ENCODE data around the gene CHSY3. TPM values are rescaled to one million over a fixed set of nuclear protein-coding genes. Genes with fewer than 3 reads are reported as not detected.

The CHSY3 gene
- polyA plus RNA-seq, 5 donors = 5.2 to 7.7 (median 6.3) TPM

- no peak for DNase-seq
Observed at GRCh38 chr5:130092991-130093390, 188.7 kb downstream of the CHSY3 start.

- DNase-seq = no peak
Observed at GRCh38 chr5:130096483-130096882, 192.2 kb downstream of the CHSY3 start.

- peak in 1 of 2 donors; percentile 11 for DNase-seq
Observed at GRCh38 chr5:130099008-130099407, 194.7 kb downstream of the CHSY3 start.

DNA sequence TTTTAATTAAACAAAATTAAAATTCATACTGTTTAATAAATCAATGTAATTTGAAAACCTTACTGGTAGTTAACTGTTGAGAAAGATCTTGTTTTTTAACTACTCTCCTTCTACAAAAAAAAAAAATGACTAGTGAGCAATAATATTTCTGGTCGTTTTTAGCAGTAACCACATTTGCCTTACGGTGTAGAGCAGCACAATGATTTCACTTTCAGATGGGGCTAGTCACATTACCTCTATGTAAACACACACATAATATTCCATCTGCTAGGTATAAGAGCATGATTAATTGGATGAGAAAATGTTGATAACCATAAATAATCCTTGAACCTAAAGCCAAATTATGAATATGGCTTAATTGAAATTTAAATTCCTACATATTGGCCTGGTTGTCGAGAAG, 198.1 kb downstream of the CHSY3 start:
- DNase-seq = no peak

GRCh38 chr5:130102960-130103359, 198.7 kb downstream of the CHSY3 start:
- DNase-seq = no peak

- no peak for DNase-seq
Observed at GRCh38 chr5:130104895-130105688, 200.8 kb downstream of the CHSY3 start.

DNA sequence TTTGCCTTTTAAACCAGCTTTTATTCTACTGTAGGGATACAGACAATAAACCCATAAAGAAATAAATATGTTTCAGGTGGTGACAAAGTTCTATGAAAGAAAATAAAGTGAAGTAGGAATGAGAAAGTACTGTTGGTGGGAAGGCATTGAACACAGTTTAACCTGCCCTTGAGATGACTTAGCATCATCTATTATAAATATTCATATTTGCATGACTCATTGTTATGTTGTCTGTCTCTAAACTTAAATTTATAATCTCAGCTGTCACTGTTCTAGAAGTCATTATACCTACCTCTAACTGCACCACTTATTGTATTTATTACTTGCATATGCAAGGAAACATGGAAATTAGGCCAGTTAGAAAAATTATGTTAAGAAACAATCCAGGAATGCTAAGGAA, 202.2 kb downstream of the CHSY3 start:
- DNase-seq = no peak

DNA sequence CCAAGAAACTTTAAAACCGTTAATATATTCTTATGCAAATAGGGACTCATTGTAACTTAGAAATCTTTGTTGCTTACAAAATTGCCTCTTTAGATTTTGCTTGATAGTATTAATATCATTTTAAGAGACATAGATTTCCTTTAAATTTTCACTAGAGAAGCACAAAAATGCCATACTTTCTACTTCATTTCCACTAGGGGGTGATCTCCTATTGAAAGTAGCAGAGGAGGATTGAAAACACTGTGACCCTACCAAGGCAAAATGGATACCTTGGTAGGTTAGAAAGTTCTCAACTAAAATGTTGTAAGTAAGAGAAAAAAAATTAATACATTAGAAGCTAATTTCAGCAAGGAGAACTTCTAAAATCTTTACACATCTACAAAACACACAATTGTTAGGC, 204.9 kb downstream of the CHSY3 start:
- DNase-seq = peak in 1 of 2 donors; percentile 9

GRCh38 chr5:130110328-130110727, 206.1 kb downstream of the CHSY3 start:
- no peak for DNase-seq

GRCh38 chr5:130111746-130112145, 207.5 kb downstream of the CHSY3 start:
- DNase-seq = no peak

- DNase-seq = no peak
Observed at GRCh38 chr5:130112246-130112645, 208.0 kb downstream of the CHSY3 start.

- DNase-seq = no peak
Observed at GRCh38 chr5:130115686-130116085, 211.4 kb downstream of the CHSY3 start.

- no peak for DNase-seq
Observed at GRCh38 chr5:130116462-130116861, 212.2 kb downstream of the CHSY3 start.

- no peak for DNase-seq
Observed at GRCh38 chr5:130116972-130117371, 212.7 kb downstream of the CHSY3 start.

DNA sequence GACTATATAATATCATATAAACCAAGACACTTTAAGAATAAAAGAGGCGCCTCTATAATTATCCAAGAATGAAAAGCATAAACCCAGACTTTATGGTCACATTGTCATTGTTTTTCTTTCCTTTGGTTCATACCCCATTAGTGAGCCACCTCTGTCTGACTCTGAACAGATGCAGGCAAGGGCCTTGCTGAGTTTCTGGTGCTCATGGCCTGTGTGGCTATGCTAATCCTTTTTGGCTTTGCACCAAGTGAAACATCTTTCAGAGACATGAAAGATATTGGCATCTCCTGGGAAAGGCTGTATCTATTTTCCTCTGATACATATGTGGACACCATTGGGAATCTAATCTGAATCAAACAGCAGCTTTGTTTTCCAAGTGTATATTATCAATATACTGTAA, 222.5 kb downstream of the CHSY3 start:
- no peak for DNase-seq

GRCh38 chr5:130135506-130135905, 231.2 kb downstream of the CHSY3 start:
- no peak for DNase-seq

- DNase-seq = no peak
Observed at GRCh38 chr5:130136300-130136699, 232.0 kb downstream of the CHSY3 start.

DNA sequence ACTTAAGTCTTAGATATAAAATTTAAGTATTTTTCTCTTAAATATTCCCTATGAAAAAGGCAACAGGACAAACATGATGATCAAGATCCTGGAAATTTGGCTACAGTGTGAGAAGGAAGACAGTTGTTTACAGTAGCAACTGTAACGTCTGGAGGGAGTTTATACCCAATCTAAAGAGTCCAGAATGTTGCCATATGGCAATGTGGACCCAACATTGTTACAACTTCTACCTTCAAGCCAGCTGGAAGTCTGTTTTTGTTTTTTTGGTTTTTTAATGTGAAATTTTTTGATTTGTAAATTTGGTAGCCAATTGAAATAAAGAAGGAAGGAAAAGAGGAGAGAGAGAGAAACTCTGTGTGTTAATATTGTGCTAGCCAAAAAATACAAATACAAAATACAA, 233.4 kb downstream of the CHSY3 start:
- DNase-seq = no peak

GRCh38 chr5:130138406-130139045, 234.3 kb downstream of the CHSY3 start:
- no peak for DNase-seq

DNA sequence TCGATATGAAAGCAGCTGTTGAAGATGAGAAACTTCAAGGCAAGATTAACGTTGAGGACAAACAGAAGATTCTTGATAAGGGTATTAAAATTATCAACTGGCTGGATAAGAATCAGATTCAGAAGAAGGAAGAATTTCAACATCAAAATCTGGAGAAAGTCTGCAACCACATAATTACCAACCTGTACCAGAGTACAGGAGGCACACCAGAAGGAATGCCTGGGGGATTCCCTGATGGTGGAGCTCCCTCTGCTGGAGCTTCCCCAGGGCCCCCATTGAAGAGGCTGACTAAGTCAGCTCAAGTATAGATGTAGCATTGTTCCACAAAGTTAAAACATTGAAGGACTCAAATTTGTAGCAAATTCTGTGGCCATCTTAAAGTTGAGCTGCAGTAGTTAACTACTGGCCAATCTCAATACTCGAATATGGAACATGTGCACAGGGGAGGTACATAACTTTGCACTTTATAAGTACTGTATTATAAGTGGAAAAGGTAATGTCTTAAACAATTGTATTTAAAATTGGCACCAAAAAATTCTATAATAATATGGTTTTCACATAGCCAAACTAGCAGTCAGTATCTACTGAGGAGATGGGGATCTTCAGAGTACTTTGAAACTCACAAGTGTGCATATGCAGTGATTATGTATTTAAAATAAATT, 237.5 kb downstream of the CHSY3 start:
- DNase-seq = no peak

GRCh38 chr5:130151239-130151638, 247.0 kb downstream of the CHSY3 start:
- no peak for DNase-seq

- DNase-seq = peak; percentile 29 to 31
Observed at GRCh38 chr5:130155345-130156011, 251.2 kb downstream of the CHSY3 start.

Data from right lung (tissue), 5 donors.